GM18870 (cell line): ENCODE results near the gene RNF11.
"Not testable (repeated sequence)": the region's sequence is repeated elsewhere in the genome, so short reads cannot be mapped to it uniquely, and the experiment has no call there.

Experiments
- ATAC-seq: cut with Tn5 transposase; IDR thresholded peaks from one replicate; pipeline ENCODE4 v1.9.1; 2021; ENCODE audit warnings: moderate library complexity; ENCODE audit not compliant: unreplicated experiment

The RNF11 gene

GRCh38 chr1:51227231-51227960, 8.7 kb upstream of the RNF11 start:
- not testable (repeated sequence) for ATAC-seq

GRCh38 chr1:51228471-51228870, 7.6 kb upstream of the RNF11 start:
- ATAC-seq = not testable (repeated sequence)

- no peak for ATAC-seq
Observed at GRCh38 chr1:51230501-51231078, 5.5 kb upstream of the RNF11 start.

- ATAC-seq = no peak
Observed at GRCh38 chr1:51231120-51231519, 5.0 kb upstream of the RNF11 start.

GRCh38 chr1:51231896-51232295, 4.2 kb upstream of the RNF11 start:
- ATAC-seq = no peak

GRCh38 chr1:51234236-51234635, 1.8 kb upstream of the RNF11 start:
- not testable (repeated sequence) for ATAC-seq

- ATAC-seq = peak; percentile 69
Observed at GRCh38 chr1:51234721-51235425, 1.2 kb upstream of the RNF11 start.

- no peak for ATAC-seq
Observed at GRCh38 chr1:51236531-51237350, 668 bp downstream of the RNF11 start.

- no peak for ATAC-seq
Observed at GRCh38 chr1:51237351-51238033, 1.4 kb downstream of the RNF11 start.

- no peak for ATAC-seq
Observed at GRCh38 chr1:51238034-51238403, 1.9 kb downstream of the RNF11 start.

- no peak for ATAC-seq
Observed at GRCh38 chr1:51240084-51240483, 4.0 kb downstream of the RNF11 start.

GRCh38 chr1:51241119-51241518, 5.0 kb downstream of the RNF11 start:
- ATAC-seq = no peak

GRCh38 chr1:51242546-51242945, 6.5 kb downstream of the RNF11 start:
- no peak for ATAC-seq

- ATAC-seq = peak; percentile 85
Observed at GRCh38 chr1:51247022-51247421, 10.9 kb downstream of the RNF11 start.

GRCh38 chr1:51247499-51247898, 11.4 kb downstream of the RNF11 start:
- no peak for ATAC-seq

GRCh38 chr1:51249445-51249844, 13.4 kb downstream of the RNF11 start:
- no peak for ATAC-seq

GRCh38 chr1:51250729-51251128, 14.7 kb downstream of the RNF11 start:
- ATAC-seq = not testable (repeated sequence)

- ATAC-seq = not testable (repeated sequence)
Observed at GRCh38 chr1:51251165-51251564, 15.1 kb downstream of the RNF11 start.

- ATAC-seq = no peak
Observed at GRCh38 chr1:51252366-51252765, 16.3 kb downstream of the RNF11 start.

- no peak for ATAC-seq
Observed at GRCh38 chr1:51253691-51254090, 17.6 kb downstream of the RNF11 start.

GRCh38 chr1:51255331-51255730, 19.3 kb downstream of the RNF11 start:
- ATAC-seq = no peak
